K562 (cell line): ENCODE results near the gene IRX1.

Experiments
- CBX2 ChIP-seq: fragments of 200-600 bp; sonication (generic); IDR thresholded peaks from one replicate; pipeline ENCODE4 v1.6.1; 2012; ENCODE audit warnings: mild to moderate bottlenecking, low read length, inconsistent platforms; ENCODE audit not compliant: insufficient read depth, poor library complexity, severe bottlenecking
- CHD2 ChIP-seq: IDR thresholded peaks from 2 replicates; pipeline ENCODE4 v1.6.1; 2011; ENCODE audit warnings: low read depth, low read length
- ERF ChIP-seq: fragments of 450-650 bp; formaldehyde crosslinking; IDR thresholded peaks from 2 replicates; pipeline ENCODE4 v1.4.0; 2020; ENCODE audit warnings: mild to moderate bottlenecking, mixed read lengths
- HNRNPL ChIP-seq: fragments of 200-400 bp; formaldehyde crosslinking; IDR thresholded peaks from 2 replicates; pipeline ENCODE4 v1.6.1; 2017; ENCODE audit warnings: low read depth, mild to moderate bottlenecking, low read length
- MEIS2 ChIP-seq: fragments of 450-650 bp; IDR thresholded peaks from 2 replicates; pipeline ENCODE4 v1.6.1; 2014; ENCODE audit warnings: mild to moderate bottlenecking; ENCODE audit not compliant: partially characterized antibody
- NFYB ChIP-seq: IDR thresholded peaks from 2 replicates; pipeline ENCODE4 v1.6.1; 2011; ENCODE audit warnings: mild to moderate bottlenecking, moderate library complexity; ENCODE audit not compliant: insufficient read length; ENCODE audit errors: extremely low read depth
- OTX1 ChIP-seq: fragments of 450-650 bp; formaldehyde crosslinking; IDR thresholded peaks from 2 replicates; pipeline ENCODE4 v1.4.0; 2022; ENCODE audit warnings: mild to moderate bottlenecking
- STAT5A ChIP-seq: IDR thresholded peaks from 2 replicates; pipeline ENCODE4 v1.6.1; 2012; ENCODE audit warnings: low read length, inconsistent platforms, borderline replicate concordance

DNA sequence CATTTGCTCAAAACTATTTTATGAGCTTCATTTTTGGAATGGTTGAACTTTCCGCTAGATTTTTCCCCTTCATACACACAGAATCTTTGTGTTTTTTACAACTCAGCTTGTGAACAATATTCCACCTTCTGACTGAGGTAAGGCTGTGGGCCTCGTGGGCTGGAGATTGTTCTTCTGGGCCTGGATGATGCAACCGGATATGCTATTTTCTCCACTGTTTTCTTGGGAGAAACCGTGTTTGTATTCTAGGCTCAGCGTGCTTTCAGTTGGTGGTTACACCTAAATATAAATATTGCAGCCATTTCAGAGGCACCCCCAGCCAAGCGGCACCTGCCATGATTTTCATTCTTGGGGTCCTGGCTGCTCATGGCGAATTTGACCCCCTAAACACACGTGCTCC, 55.2 kb downstream of the IRX1 start:
- no peak for TF ChIP-seq OTX1 (CRISPR knock-in tag)
- no peak for TF ChIP-seq CBX2
- no peak for TF ChIP-seq NFYB
- no peak for TF ChIP-seq MEIS2
- TF ChIP-seq CHD2: no peak
- TF ChIP-seq HNRNPL: no peak
- TF ChIP-seq STAT5A: no peak
- TF ChIP-seq ERF: no peak
